ENCODE measurements around the gene POLR3A.
A peak's percentile ranks its signal among the peaks of the same experiment; 100 is the strongest.

The POLR3A gene

DNA sequence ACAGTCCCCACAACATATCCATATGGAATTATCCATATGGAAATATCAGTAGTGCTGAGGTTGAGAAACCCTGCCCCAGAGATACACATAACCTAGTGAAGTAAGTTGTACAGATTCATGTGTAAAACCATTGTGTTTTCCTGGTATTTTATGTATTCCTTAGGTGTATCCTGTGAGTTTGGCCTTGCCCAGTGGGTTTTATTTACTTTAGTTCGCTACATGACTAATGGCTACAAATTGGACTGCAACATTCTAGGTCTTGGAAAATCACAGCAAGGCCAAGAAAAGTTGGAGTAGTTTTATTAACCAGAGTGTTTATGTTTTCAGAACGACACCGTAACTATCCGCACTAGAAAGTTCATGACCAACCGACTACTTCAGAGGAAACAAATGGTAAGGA lies 5.7 kb upstream of the POLR3A start:
- no peak for DNase-seq (ENCODE audit: low read depth)
- TF ChIP-seq, protein P1, sequence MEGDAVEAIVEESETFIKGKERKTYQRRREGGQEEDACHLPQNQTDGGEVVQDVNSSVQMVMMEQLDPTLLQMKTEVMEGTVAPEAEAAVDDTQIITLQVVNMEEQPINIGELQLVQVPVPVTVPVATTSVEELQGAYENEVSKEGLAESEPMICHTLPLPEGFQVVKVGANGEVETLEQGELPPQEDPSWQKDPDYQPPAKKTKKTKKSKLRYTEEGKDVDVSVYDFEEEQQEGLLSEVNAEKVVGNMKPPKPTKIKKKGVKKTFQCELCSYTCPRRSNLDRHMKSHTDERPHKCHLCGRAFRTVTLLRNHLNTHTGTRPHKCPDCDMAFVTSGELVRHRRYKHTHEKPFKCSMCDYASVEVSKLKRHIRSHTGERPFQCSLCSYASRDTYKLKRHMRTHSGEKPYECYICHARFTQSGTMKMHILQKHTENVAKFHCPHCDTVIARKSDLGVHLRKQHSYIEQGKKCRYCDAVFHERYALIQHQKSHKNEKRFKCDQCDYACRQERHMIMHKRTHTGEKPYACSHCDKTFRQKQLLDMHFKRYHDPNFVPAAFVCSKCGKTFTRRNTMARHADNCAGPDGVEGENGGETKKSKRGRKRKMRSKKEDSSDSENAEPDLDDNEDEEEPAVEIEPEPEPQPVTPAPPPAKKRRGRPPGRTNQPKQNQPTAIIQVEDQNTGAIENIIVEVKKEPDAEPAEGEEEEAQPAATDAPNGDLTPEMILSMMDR (conservative IDR thresholded peaks at IDR 0.05; ENCODE audit: low read depth, low read length): no peak
- H3K4me3 ChIP-seq (ENCODE audit: low read length): peak overlapping the region; percentile 100

DNA sequence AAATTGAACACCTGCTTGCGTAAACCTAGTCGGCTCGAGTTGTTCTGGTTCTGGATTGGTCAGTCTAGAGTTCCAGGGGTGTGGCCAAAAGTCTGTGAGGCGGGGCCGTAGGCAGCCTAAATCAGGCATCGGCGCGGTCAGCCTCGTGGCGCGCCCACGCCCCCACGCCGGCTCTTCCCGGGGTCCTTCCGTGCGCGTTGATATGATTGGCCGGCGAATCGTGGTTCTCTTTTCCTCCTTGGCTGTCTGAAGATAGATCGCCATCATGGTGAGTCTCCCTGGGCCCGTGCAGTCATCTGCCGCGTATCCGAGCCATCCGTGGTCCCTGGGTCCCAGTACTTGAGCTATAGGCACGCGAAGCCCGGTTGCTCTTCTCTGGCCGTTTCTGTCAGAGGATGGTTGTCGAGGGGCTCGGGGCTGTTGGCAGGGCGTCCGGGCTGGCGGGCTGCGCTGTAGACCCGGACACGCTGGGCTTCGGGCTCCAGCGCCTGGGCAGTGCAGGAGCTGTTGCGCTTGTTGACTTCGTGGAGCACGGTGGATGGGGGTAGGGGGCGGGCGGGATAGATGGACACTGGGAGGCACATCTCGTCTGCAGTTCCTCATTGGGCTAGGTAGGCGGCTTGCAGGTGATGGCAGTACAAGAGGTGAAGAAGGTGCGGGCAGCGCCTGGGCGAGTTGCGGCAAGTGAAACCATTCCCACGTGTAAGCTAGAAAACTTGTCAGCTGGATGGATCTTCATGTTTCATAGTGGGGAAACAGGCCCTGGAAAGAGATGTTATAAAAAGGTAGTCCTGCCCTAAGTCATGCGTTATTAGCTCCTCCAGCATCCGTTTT lies 4.5 kb upstream of the POLR3A start, which contains the start of gene RPS24:
Gene RPS24 (plus strand): TSS at position 227 of the 834 bp plus-strand sequence. CDS start 39 bp downstream, at position 266.
- H3K4me3 ChIP-seq (ENCODE audit: low read length): peak within 1 kb of the TSS; percentile 100
- TF ChIP-seq, protein P1 (conservative IDR thresholded peaks at IDR 0.05; ENCODE audit: low read depth, low read length): no peak
- DNase-seq (ENCODE audit: low read depth): peak; percentile 92

DNA sequence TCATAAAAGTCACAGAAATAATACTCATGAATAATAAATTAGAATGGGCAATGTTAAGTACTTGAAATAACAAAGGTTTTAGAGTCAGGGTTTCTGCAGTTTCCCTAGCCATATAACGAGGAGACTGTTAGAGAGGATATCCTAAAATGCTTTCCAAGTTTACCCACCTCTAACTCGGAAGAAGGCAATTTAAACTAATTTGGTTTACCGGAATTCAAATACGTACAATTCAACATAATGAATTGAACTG lies 4.0 kb upstream of the POLR3A start:
- no peak for DNase-seq (ENCODE audit: low read depth)
- TF ChIP-seq, protein P1 (conservative IDR thresholded peaks at IDR 0.05; ENCODE audit: low read depth, low read length): no peak
- peak overlapping the region; percentile 100 for H3K4me3 ChIP-seq (ENCODE audit: low read length)

DNA sequence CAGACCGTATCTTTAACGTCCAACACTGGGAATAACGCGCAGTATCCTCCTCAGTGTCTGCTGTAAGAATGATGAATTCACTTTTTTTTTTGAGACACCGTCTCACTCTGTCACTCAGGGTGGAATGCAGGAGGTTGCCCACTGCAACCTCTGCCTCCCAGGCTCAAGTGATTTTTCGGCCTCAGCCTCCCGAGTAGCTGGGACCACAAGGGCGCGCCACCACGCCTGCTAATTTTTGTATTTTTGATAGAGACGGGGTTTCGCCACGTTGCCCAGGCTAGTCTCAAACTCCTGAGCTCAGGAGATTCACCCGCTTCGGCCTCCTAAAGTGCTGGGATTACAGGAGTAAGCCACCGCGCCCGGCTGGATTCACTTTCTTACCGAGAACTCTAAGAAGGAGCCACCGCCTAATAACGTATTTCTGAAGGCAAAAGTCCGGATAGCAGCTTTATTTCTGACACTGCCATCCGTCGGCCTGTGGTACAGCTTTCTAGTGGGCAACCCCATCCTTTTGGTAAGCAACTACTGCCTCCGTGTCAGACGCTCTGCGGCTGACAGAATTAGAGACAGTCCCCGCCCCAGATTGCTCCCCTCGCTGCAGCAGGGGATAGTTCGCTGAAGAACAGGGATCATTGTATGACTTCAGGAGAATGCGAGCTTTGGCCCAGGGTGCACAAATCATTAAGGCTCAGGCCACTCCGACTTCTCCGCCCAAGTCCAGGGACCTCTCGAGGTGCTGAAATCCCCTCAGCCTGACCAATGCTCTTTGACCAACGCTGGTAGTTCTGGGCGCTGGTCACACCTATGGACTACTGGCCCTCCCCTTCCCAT lies 662 bp downstream of the POLR3A start:
- peak overlapping the region; percentile 100 for H3K4me3 ChIP-seq (ENCODE audit: low read length)
- TF ChIP-seq, protein P1 (conservative IDR thresholded peaks at IDR 0.05; ENCODE audit: low read depth, low read length): no peak
- no peak for DNase-seq (ENCODE audit: low read depth)

DNA sequence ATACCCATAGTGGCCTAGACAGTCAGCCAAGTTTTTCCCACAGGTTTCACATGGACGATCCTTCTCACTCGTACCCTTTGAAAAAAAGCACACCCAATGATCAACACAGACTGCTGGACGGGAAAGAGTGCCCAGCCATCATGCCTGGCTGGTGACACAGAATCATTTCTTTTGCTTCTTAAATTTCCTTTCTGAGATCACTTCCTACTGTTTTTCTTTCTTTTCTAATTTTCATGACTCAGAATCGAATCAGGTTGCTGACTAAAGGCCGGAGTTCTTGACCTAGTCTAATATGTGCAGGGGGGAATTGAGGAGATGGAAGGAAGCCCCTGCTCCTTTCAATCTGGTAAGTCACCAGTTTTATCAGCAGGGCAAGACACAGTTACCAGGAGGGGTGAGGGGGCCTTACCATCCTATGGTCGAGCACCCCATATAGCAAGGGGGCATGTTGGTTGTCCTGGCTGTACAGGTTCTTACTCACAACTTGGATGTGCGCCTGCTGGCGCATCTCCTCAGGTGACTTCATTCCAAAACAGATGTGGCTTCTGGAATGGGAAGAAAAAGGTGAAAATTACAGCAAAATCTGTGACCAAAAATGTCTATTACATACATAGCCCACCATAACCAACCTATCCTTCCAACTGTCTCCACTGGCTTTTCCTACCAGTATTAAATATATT lies 3.5 kb downstream of the POLR3A start:
- no peak overlapping the region for H3K4me3 ChIP-seq (ENCODE audit: low read length)
- no peak for DNase-seq (ENCODE audit: low read depth)
- TF ChIP-seq, protein P1 (conservative IDR thresholded peaks at IDR 0.05; ENCODE audit: low read depth, low read length): no peak

DNA sequence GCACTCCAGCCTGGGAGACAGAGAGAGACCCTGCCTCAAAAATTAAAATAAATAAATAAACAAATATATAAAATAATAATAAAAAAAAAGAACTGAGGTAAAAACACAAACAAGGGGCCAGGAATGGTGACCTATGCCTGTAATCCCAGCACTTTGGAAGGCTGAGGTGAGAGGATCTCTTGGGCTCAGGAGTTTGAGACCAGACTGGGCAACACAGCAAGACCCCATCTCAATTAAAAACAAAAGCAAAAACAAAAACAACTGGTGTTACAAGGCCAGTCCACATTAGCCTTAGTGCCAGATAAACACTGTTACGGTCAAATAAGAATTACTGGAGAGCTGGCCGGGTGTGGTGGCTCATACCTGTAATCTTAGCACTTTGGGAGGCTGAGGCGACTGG lies 5.6 kb downstream of the POLR3A start:
- DNase-seq (ENCODE audit: low read depth): no peak
- TF ChIP-seq, protein P1 (conservative IDR thresholded peaks at IDR 0.05; ENCODE audit: low read depth, low read length): no peak
- H3K4me3 ChIP-seq (ENCODE audit: low read length): no peak overlapping the region

Measured in retinal pigment epithelial cell (primary cell).